GM12878 (cell line): ENCODE results near the gene MAP3K7. TPM values are rescaled to one million over a fixed set of nuclear protein-coding genes. Genes with fewer than 3 reads are reported as not detected.

Experiments used
- ATAC-seq: fragments of 200-7000 bp; cut with Tn5 transposase; 3 replicates; pipeline ENCODE4 v1.9.1; 2020; ENCODE audit warnings: mild to moderate bottlenecking, moderate library complexity
- BruUV-seq: library from RNA; stranded (reverse); fragments of 400-500 nt; replicated peaks from 2 replicates; lab custom pipeline; 2021; lab: Mats Ljungman, UMichigan
- CTCF ChIA-PET: fragments of 300-600 bp; sonication (Branson Sonifier 250); formaldehyde crosslinking; extraction: SDS; loops from one replicate; lab custom pipeline; 2021; ENCODE audit warnings: inconsistent platforms; lab: Yijun Ruan, JAX
- POLR2A ChIA-PET: fragments of 350-600 bp; formaldehyde crosslinking; extraction: SDS; loops from one replicate; lab custom pipeline; 2021; ENCODE audit warnings: inconsistent platforms; lab: Charles Lee
- RAD21 ChIA-PET: fragments of 300-600 bp; sonication (Branson Sonifier 250); formaldehyde crosslinking; loops from one replicate; lab custom pipeline; 2023; ENCODE audit warnings: antibody characterized with exemption; ENCODE audit not compliant: unreplicated experiment; lab: Charles Lee
- SMC1A ChIA-PET: fragments of 300-600 bp; sonication (Branson Sonifier 250); formaldehyde crosslinking; loops from one replicate; lab custom pipeline; 2023; ENCODE audit not compliant: unreplicated experiment, uncharacterized antibody; lab: Charles Lee
- DNase-seq: peaks from one replicate; pipeline ENCODE4 v3.0.0-alpha.2; 2011; ENCODE audit warnings: low read depth, low spot score
- FAIRE-seq: peaks from 3 replicates; lab custom pipeline; 2011; peaks lifted over from hg19 to GRCh38; lab: Jason Lieb, UNC
- H2AFZ ChIP-seq: 2 replicates; pipeline ENCODE4 v1.6.0; 2011; ENCODE audit warnings: low read depth, low read length, control low read depth; ENCODE audit not compliant: control insufficient read depth
- H3K27ac ChIP-seq: 2 replicates; pipeline ENCODE4 v1.5.1; 2011; ENCODE audit warnings: control low read depth; ENCODE audit not compliant: control insufficient read depth, insufficient read depth
- H3K27me3 ChIP-seq, 2 experiments: replicated peaks in 1 of 2; 2 replicates each; pipeline versions ENCODE4 v1.6.0 to v1.6.1; 2011; ENCODE audit warnings: low read length in 1 of 2; ENCODE audit not compliant: control insufficient read depth in 2 of 2, insufficient read depth in 2 of 2
- H3K36me3 ChIP-seq, 2 experiments: 2 replicates each; pipeline ENCODE4 v1.5.1; 2011; ENCODE audit warnings: low read length in 1 of 2; ENCODE audit not compliant: control insufficient read depth in 2 of 2, insufficient read depth in 2 of 2
- H3K4me1 ChIP-seq: 2 replicates; pipeline ENCODE4 v1.6.1; 2011; ENCODE audit warnings: mild to moderate bottlenecking, low read length, moderate library complexity, mixed read lengths; ENCODE audit not compliant: control insufficient read depth, insufficient read depth
- H3K4me2 ChIP-seq: 2 replicates; pipeline ENCODE4 v1.6.0; 2011; ENCODE audit warnings: control low read depth; ENCODE audit not compliant: control insufficient read depth, insufficient read depth
- H3K4me3 ChIP-seq: fragments of 200-600 bp; sonication (generic); 2 replicates; pipeline ENCODE4 v1.5.1; 2016
- H3K79me2 ChIP-seq: 2 replicates; pipeline ENCODE4 v1.6.0; 2011; ENCODE audit warnings: low read length; ENCODE audit not compliant: control insufficient read depth, insufficient read depth
- H3K9ac ChIP-seq: 2 replicates; pipeline ENCODE4 v1.8.0; 2011; ENCODE audit warnings: low read length, control low read depth, mixed read lengths; ENCODE audit not compliant: control insufficient read depth, insufficient read depth
- H3K9me3 ChIP-seq: replicated peaks from 3 replicates; pipeline ENCODE4 v1.5.1; 2011; ENCODE audit warnings: mild to moderate bottlenecking, low read length; ENCODE audit not compliant: control insufficient read depth, insufficient read depth
- H4K20me1 ChIP-seq: 2 replicates; pipeline ENCODE4 v1.6.0; 2011; ENCODE audit not compliant: control insufficient read depth, insufficient read depth
- ASH2L ChIP-seq: fragments of 300-600, 200-600 bp; sonication (generic); IDR thresholded peaks from 2 replicates; pipeline ENCODE4 v1.6.1; 2017; ENCODE audit warnings: low read depth, mild to moderate bottlenecking, borderline replicate concordance
- CBFB ChIP-seq: IDR thresholded peaks from 2 replicates; pipeline ENCODE4 v1.6.1; 2016; ENCODE audit warnings: antibody characterized with exemption, low read depth
- FOXK2 ChIP-seq: fragments of 450-650 bp; IDR thresholded peaks from 2 replicates; pipeline ENCODE4 v1.6.1; 2017; ENCODE audit warnings: mild to moderate bottlenecking, moderate library complexity
- FOXM1 ChIP-seq: IDR thresholded peaks from 2 replicates; pipeline ENCODE4 v1.6.1; 2012; ENCODE audit warnings: low read depth, mild to moderate bottlenecking, inconsistent platforms, low read length, moderate library complexity
- IKZF1 ChIP-seq: fragments of 450-650 bp; conservative IDR thresholded peaks from 2 replicates; pipeline ENCODE4 v1.6.1; 2017; ENCODE audit warnings: antibody characterized with exemption, mild to moderate bottlenecking
- TCF3 ChIP-seq: IDR thresholded peaks from 2 replicates; pipeline ENCODE4 v1.6.1; 2012; ENCODE audit warnings: low read depth, mild to moderate bottlenecking, low read length, borderline replicate concordance; ENCODE audit not compliant: insufficient read depth
- WGBS: methylation state at CpG from one replicate; pipeline ENCODE4 v1.1.6; 2016; ENCODE audit warnings: low lambda C conversion rate; ENCODE audit not compliant: insufficient replicate concordance, insufficient coverage; ENCODE audit errors: missing lambda C conversion rate; 5-methylcytosine and 5-hydroxymethylcytosine counted together
- in situ Hi-C: fragments of 300-500 bp; cut with MboI; formaldehyde crosslinking; loops from 9 replicates; pipeline ENCODE4 v1.14.3; 2018; ENCODE audit warnings: mixed read lengths
- intact Hi-C: fragments of 100-400 bp; cut with micrococcal nuclease; formaldehyde crosslinking; loops from one replicate; pipeline ENCODE4 v1.14.2; 2022; ENCODE audit not compliant: unreplicated experiment
- polyA plus RNA-seq, 11 experiments: library from polyadenylated mRNA; depleted of rRNA in 4 of 11; unstranded in 6 of 11; stranded (reverse) in 5 of 11; fragments of >200 nt; fragmentation: Nextera tagmentation in 4 of 11; fragmentation: Illumina TruSeq in 1 of 11; extraction: Ambion mirVana in 4 of 11; extraction: Trizol in 1 of 11; gene quantifications; 1 replicate in 1 of 11; 2 replicates in 10 of 11; pipeline versions ENCODE4 v1.2.1 to v1.2.3, GENCODE V29; 2011 to 2016; ENCODE audit warnings: inconsistent platforms in 2 of 11, missing spikeins in 2 of 11, low read depth in 1 of 11
- total RNA-seq, 4 experiments: library from RNA; depleted of rRNA in 3 of 4; stranded (reverse); fragments of >200 nt in 3 of 4; fragmentation: Illumina TruSeq in 1 of 4; extraction: Trizol in 1 of 4; gene quantifications; 2 replicates each; pipeline versions ENCODE4 v1.2.1 to v1.2.3, GENCODE V29; 2013 to 2021
- TF ChIP-seq, protein P1 (sequence below): fragments of 450-650 bp; IDR thresholded peaks from 2 replicates; pipeline ENCODE4 v1.6.1; 2014; ENCODE audit warnings: mild to moderate bottlenecking
- TF ChIP-seq, protein P2 (sequence below): IDR thresholded peaks from 2 replicates; pipeline ENCODE4 v1.6.1; 2012; ENCODE audit warnings: improper control_type of control experiment, low read depth, low read length; ENCODE audit not compliant: insufficient replicate concordance

MAP3K7 gene
- total and polyA plus RNA-seq, 10 of the 15 experiments (the other 5 are each of a cell fraction or from before 2014, with no cell fraction given): 7.0 to 42.6 (median 22.0) TPM

DNA sequence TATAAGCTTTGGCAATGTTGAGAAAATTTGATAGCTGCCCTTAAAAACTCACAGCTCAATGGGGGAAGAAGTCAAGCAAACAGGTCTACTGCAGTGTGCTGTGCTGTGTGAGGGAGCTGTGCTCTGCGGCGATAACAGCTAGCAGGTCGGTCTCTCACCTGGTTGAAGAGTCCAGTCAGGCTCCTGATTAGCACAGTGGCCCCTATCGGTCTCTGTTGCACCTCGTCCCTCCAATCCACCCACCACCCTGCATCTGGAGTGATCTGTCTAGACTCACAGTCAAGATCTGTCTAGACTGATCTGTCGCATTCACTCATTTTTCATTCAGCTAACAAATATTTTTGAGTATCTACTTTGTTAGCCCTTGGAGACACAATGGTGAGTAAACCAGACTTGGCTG is 94.1 kb downstream of the MAP3K7 start:
- H3K9ac ChIP-seq: no peak overlapping the region
- 56% methylated on average over 6 of the region's 6 CpGs for WGBS

More for the DNA sequence above, 94.1 kb downstream of the MAP3K7 start:
- TF ChIP-seq FOXM1 (no peak), CBFB (no peak), TCF3 (no peak), FOXK2 (no peak), ASH2L (no peak), IKZF1 (no peak)
- TF ChIP-seq, protein P1, sequence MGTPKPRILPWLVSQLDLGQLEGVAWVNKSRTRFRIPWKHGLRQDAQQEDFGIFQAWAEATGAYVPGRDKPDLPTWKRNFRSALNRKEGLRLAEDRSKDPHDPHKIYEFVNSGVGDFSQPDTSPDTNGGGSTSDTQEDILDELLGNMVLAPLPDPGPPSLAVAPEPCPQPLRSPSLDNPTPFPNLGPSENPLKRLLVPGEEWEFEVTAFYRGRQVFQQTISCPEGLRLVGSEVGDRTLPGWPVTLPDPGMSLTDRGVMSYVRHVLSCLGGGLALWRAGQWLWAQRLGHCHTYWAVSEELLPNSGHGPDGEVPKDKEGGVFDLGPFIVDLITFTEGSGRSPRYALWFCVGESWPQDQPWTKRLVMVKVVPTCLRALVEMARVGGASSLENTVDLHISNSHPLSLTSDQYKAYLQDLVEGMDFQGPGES: no peak
- TF ChIP-seq, protein P2, sequence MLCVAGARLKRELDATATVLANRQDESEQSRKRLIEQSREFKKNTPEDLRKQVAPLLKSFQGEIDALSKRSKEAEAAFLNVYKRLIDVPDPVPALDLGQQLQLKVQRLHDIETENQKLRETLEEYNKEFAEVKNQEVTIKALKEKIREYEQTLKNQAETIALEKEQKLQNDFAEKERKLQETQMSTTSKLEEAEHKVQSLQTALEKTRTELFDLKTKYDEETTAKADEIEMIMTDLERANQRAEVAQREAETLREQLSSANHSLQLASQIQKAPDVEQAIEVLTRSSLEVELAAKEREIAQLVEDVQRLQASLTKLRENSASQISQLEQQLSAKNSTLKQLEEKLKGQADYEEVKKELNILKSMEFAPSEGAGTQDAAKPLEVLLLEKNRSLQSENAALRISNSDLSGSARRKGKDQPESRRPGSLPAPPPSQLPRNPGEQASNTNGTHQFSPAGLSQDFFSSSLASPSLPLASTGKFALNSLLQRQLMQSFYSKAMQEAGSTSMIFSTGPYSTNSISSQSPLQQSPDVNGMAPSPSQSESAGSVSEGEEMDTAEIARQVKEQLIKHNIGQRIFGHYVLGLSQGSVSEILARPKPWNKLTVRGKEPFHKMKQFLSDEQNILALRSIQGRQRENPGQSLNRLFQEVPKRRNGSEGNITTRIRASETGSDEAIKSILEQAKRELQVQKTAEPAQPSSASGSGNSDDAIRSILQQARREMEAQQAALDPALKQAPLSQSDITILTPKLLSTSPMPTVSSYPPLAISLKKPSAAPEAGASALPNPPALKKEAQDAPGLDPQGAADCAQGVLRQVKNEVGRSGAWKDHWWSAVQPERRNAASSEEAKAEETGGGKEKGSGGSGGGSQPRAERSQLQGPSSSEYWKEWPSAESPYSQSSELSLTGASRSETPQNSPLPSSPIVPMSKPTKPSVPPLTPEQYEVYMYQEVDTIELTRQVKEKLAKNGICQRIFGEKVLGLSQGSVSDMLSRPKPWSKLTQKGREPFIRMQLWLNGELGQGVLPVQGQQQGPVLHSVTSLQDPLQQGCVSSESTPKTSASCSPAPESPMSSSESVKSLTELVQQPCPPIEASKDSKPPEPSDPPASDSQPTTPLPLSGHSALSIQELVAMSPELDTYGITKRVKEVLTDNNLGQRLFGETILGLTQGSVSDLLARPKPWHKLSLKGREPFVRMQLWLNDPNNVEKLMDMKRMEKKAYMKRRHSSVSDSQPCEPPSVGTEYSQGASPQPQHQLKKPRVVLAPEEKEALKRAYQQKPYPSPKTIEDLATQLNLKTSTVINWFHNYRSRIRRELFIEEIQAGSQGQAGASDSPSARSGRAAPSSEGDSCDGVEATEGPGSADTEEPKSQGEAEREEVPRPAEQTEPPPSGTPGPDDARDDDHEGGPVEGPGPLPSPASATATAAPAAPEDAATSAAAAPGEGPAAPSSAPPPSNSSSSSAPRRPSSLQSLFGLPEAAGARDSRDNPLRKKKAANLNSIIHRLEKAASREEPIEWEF: no peak
- H3K4me3 ChIP-seq: no peak overlapping the region
- no peaks in the 10 kb centered on the region for H3K79me2 ChIP-seq
- no peaks in the 10 kb centered on the region for H3K9me3 ChIP-seq
- in situ Hi-C loops: no loop called here
- no peak overlapping the region for H2AFZ ChIP-seq
- BruUV-seq: no TSS peak
- ChIA-PET POLR2A (no interaction called here), SMC1A (interaction anchor here (1.3 kb wide), 1 partner anchor 99 kb away, joined by 4 read pairs; no protein-coding TSS in a partner anchor), RAD21 (interaction anchor here (0.6 kb wide), 1 partner anchor 553 kb away, joined by 3 read pairs; no protein-coding TSS in a partner anchor), CTCF (interaction anchor here (1.0 kb wide), 1 partner anchor 552 kb away, joined by 3 read pairs; no protein-coding TSS in a partner anchor)
- ATAC-seq: no peak
- intact Hi-C loops: no loop called here
- no peak for DNase-seq
- H4K20me1 ChIP-seq: no peaks in the 10 kb centered on the region; the same call in 1 of the 2 replicates
- H3K4me1 ChIP-seq: no peaks in the 10 kb centered on the region
- no peaks in the 10 kb centered on the region for H3K36me3 ChIP-seq
- FAIRE-seq: no peak
- no peak overlapping the region for H3K4me2 ChIP-seq
- H3K27ac ChIP-seq: no peak overlapping the region
- H3K27me3 ChIP-seq: peaks cover 0 to 1% of the 10 kb centered on the region in 2 experiments; a peak in 2 of 4 replicates
